ENCODE measurements around the gene COL28A1.
"Not testable (repeated sequence)": the region's sequence is repeated elsewhere in the genome, so short reads cannot be mapped to it uniquely, and the experiment has no call there.

The COL28A1 gene

DNA sequence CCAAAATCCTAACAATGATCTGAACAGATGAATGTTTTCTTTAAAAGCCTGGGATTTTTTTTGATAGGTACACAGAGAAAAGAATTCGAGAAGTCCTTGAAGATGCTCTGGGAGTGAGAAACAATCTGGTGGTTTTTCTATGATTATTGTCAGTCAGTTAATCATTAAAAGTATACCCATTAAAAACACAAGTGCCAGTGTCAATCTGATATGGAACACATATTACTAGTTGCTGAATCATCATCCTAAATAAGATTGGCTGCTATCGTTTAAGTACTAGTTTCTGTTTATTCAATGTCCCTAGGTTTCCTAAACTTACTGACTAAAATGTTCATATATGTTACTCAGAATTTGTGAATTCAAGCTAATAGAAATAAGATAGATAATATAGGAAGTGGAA lies 16.1 kb downstream of the COL28A1 start:
- no peak for DNase-seq (ENCODE audit: low read depth in 2 of 3, low spot score in 1 of 3)

DNA sequence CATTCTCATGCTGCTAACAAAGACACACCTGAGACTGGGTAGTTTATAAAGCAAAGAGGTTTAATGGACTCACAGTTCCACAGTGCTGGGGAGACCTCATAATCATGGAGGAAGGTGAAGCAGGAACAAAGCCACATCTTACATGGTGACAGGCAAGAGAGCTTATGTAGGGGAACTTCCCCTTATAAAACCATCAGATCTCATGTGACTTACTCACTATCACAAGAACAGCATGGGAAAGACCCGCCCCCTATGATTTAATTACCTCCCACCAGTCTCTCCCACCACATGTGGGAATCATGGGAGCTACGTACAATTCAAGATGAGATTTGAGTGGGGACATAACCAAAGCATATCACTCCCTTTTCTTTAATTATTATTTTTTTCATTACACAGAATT lies 16.6 kb downstream of the COL28A1 start:
- no peak for DNase-seq (ENCODE audit: low read depth in 2 of 3, low spot score in 1 of 3)

DNA sequence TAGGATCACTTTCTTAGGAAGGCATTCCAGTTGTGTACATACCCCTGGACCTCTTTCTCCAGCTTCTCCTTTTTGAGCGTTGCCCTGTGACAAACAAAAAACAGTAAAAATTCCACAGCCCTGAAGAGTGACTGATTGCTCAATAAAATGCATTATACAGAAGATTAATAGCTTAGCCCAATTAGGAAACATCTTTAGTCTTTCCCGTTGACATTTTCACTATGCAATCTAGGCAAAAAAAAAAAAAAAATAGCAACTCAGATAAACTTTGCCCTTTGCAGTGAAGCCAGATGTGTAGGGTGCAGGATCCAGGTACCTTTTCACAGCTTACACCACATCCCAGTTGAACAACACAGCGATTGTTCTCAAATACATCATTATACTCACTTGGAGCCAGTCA lies 17.9 kb downstream of the COL28A1 start:
- no peak for DNase-seq (ENCODE audit: low read depth in 2 of 3, low spot score in 1 of 3)

DNA sequence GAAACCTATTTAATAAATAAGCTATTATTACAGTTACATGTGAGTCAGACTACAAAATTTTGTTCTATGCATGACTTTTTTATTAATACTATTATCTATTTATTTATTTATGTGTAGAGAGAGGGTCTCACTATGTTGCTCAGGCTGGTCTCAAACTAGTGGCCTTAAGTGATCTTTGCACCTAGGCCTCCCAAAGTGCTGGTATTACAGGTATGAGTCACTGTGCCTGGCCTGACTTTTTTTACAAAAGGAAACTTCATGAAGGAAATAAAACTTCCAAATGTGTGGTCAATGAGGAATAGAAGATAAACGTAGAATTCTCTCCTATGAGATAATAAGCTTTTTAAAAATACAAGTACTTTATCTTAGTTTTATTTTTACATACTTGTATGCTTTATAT lies 19.0 kb downstream of the COL28A1 start:
- DNase-seq (ENCODE audit: low read depth in 2 of 3, low spot score in 1 of 3), result no peak

DNA sequence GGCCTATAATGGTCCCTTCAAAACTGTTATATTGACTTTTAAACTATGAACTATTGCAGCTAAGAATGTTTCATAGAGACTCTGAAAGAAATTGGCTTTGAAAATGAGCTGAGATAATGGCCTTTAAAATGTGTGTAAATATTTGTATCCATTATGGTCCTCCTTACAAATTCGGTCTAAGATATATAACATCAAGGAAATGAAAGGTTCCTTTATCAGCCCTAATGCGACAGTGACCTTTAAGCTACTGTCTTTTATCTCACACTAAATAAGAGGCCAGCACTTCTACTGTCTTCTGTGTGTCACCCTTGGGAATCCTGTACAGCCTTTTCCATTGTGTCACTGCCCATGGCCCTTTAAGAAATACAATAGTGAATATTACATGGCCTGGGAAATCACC lies 19.5 kb downstream of the COL28A1 start:
- no peak for DNase-seq (ENCODE audit: low read depth in 2 of 3, low spot score in 1 of 3)

DNA sequence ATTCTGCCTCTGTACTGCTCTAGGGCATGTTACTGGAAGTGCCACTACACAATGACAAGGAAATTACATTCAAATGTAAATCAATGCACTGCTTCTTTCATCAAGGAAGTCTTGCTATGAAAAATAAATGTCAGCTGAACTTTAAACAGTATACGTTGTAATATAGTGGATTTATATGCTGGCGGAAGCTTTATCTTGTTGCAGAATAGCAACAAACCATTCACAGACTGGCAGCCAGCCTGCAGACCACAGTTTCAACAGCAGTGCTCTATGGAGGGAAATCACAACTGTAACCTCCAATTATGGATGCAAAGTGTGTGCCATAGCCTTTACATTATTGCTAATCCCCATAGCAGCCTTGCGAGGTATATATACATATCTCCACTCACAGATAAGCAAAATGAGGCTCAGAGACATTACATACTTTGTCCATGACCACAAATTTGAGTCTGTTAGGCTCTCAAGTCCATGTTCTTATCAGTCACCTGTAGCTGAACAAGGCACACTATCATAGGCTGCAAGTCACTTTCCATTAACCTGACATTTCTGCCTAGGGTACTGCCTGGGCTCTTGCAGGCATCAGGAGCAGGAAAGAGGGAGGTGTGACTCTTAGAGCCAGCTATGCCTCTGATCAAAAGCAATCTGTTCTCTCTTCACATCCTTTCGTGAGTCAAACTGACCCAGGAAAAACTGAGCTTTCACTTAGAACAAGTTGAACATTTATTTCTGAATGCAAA lies 22.6 kb downstream of the COL28A1 start:
- DNase-seq (ENCODE audit: low read depth in 2 of 3, low spot score in 1 of 3), result no peak

DNA sequence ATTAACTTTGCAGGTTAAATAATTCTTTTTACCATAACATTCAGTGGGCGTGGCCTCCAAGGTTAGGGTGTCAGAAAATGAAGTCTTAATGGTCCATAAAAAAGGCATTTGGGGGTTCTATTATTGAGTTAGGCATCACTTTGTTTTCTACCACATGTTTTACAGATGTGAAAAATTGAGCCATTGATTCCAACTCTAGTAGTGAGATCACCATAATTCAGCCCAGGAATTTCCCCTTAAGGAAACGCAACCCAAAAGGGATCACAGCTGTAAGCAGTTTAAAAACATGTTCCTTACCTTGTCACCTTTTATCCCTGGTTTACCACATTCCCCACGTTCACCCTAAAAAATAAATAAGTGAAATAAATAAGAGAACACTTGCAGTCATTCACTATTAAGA lies 24.9 kb downstream of the COL28A1 start:
- DNase-seq (ENCODE audit: low read depth in 2 of 3, low spot score in 1 of 3), result no peak

DNA sequence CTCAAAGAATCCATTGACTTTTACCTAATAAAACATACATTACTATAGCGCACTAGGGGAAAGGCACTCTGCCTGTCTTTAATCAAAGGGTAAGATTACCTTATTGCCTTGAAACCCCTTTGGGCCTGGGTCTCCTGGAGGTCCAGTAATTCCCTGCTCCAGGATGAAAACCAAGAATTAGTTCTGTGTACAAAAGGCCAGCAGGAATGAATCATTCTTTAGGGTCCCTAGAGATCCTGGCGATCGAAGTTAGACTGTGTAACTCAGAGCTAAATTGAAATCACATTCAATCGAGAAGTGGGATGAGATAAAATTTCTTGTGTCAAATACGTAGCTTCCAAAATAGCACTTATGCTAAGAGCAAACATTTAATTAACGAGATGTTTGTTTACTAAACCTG lies 29.8 kb downstream of the COL28A1 start:
- DNase-seq (ENCODE audit: low read depth in 2 of 3, low spot score in 1 of 3), result no peak

DNA sequence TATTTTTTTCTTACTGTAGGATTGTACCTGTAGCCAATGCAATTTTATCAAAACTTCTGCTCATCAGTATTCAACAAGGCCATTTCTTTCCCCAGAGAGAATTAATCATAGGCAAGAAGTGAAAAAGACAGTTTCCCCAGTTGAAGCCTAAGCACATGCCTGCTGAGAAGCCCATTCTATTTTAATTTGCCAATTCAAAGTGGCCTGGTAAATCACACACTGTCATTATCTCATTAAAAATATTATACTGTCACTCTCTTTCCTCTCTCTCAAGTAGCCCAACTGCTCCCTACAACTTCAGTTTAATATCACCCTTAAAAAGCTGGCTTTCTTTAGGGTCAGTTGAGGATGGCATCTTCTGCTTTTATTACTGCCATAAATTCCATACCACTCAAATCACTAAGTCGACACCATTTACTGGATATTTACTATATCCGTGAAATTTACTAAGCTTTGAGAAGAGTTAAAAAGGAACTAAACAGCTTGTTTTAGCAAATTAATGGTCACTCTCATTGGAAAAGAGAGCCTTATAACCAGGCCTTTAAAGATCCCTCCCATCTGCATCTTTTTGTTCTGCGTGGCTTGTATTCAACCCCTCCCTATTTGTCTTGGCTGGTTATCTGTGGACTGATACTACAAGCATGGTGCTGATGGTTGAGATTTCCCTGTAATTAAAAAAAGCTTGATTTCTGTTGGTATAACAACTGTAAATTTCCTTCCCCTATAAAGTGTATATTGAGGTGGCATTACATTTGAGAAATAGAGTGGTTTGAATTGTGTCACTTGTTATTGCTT lies 30.6 kb downstream of the COL28A1 start:
- DNase-seq (ENCODE audit: low read depth in 2 of 3, low spot score in 1 of 3), result no peak

DNA sequence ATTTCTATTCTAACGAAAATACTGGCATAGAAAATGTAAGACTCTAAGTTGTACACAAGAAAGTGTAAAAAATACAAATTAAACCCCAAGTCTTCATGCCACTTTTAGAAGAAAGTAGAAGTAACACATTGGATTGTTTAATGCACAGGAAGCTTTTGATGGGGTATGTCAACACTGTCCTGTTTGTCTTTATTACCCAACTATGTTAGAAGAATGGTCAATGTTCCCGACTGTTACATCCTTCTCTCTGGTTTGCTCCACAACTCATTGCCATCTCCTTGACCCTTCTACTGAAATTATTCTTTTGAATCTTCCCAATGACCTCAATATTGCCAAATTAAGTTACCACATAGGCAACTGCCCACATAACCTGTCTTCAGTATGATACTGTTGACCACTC lies 35.8 kb downstream of the COL28A1 start:
- no peak for DNase-seq (ENCODE audit: low read depth in 2 of 3, low spot score in 1 of 3)

DNA sequence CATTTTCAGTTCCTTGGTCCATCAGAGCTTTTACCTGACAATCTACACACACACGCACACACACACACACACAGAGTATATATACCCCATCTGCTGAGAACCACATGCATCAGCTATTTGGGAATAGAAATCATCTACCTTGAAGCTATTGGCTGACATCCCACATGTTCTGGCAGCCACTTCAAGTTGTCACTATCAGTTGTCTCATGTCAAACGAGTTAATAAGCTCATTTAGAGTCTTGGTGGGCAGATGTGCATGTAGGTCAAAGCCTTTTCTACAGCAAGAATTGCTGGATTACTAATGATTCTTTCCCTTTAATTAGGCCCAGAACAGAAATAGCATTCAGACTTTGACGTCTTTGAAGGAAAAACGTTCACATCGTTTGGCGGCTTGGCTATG lies 36.8 kb downstream of the COL28A1 start:
- DNase-seq (ENCODE audit: low read depth in 2 of 3, low spot score in 1 of 3), result no peak

DNA sequence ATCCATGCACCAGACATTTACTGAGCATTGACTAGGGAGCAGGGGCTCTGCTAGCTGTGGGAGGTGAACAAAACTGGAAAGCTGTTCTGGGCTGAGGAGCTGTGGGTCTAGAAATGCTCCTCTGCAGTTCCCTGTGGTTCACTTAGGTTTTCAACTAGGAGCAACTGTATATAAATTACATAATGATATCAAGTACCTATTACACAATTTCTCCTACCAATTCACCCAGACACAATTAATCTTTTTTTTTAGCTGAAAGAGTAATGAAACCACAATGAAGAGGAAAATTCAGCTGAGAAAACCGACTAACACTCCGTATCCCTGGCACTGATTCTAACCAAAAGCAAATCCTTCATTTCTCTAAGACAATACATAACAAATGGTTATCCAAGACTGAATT lies 39.4 kb downstream of the COL28A1 start:
- DNase-seq (ENCODE audit: low read depth in 2 of 3, low spot score in 1 of 3), result no peak

DNA sequence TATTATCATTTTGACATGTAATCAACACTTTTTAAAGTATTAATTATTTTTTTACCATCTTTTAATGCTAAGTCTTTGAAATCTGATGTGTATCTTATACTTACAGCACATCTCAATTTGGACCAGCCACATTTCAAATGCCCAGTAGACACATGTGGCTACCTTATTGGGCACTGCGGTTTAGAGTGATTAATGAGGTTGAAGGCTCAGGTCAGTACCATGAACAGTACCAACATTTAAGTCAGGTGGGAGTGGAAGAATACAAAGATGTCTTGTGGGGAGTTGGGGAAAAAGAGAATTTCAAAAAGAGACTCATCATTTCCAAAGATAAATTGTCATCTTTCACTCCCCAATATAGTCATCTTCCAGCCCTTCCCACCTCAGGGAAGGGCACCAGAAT lies 40.5 kb downstream of the COL28A1 start:
- DNase-seq (ENCODE audit: low read depth in 2 of 3, low spot score in 1 of 3), result no peak

DNA sequence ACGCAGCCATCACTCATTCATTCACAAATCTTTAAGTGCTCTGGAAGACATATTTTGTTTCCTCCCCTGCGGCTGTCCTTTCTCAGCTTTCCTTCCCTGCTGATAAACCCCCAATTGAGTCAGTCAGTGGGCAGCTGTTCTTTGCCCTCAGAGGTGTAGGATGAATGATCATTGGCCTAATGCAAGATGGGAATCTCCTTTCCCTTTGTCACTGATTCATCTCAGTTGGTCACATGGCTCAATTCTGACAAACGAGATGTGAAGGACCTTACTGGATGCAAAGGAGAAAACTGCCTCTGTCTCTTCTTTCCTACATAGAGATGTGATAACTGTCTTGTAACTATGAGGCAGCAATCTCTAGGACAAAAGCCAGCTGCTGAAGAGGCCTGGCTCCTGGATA lies 44.6 kb downstream of the COL28A1 start:
- DNase-seq (ENCODE audit: low read depth in 2 of 3, low spot score in 1 of 3), result no peak

DNA sequence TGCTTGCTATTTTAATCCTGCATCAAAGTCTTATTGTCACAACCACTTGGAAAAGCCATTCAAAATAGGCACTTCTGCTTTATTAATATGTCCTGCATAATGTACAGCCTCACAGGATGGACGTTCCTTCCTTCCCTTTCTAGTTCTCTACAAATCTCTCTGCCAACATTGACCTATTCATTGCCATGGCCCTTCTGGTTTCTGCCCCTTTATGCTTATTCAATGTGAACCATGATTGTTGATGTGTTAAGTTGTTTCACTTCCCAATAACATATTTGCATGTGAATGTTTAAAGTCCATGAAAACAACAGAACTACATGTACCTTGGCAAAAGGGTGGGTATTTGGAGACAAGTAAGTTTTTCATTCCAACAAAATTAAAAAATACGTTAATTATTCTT lies 45.7 kb downstream of the COL28A1 start:
- no peak for DNase-seq (ENCODE audit: low read depth in 2 of 3, low spot score in 1 of 3)

DNA sequence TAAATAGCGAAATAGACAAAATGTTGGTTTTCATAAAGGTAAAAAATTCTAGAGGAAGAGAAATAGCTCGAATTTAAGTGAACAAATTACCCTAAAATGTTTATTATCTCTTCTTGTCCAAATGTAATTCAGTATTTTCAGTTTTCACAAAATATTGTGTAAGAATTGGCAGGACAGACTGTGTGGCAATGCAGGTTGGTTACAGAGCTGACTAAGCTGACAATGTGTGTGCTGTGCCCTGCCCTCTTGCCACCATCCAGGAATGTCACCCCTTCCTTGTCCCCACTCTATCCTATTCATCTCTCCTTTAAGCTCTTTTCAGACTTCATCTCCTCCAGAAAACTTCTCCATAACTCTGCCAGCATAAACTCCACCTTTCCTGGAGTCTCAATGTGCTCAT lies 46.1 kb downstream of the COL28A1 start:
- no peak for DNase-seq (ENCODE audit: low read depth in 2 of 3, low spot score in 1 of 3)

DNA sequence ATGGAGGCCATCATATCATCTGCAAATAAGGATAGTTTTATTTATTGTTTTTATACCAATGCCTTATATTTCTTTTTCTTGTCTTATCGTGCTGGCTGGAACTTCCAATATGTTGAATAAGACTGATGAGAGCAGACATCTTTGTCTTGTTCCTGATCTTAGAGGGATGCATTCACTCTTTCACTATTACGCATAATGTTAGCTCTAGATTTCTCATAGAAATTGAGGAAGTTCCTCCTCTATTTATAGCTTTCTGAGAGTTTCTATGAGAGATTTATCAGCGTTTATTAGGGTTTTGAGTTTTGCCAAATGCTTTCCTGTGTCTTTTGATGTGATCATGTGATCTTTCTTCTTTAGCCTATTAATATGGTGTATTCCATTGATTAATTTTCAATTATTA lies 49.3 kb downstream of the COL28A1 start:
- no peak for DNase-seq (ENCODE audit: low read depth in 2 of 3, low spot score in 1 of 3)

DNA sequence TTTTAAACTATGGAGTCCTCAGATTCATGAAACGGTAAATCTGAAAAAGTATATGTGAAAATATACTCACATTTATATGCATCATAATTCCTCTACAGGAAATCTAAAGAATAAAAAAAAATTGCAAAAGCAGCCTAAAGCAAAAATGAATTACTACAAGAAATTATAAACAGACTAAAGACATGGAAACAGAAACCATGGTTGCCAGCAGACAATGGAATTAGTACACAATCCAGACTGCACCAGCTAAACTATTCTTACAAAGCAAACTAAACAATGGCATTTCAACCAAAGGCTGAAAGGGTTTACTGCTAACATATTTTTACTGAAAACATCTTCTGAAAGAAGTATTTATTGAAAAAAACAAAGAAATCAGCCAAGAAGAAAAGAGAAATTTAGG lies 51.6 kb downstream of the COL28A1 start:
- no peak for DNase-seq (ENCODE audit: low read depth in 2 of 3, low spot score in 1 of 3)

DNA sequence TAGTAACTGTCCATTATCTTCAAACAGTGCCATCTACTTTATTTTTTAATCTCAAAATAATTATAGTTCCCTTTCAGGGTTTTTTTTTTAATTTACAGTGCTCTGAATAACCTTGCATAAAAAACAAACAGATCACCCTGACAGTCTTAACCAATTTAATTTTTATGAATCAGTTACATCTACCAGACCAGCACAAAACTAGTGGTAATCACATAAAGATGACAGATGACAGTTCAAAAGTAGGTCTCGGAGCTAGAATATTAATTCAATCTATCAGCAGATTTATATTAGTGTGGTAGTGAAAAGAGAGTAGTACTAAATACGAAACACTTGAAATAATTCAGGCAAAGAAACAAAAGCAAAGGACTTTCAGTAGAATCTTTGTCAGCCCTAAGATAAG lies 53.9 kb downstream of the COL28A1 start:
- no peak for DNase-seq (ENCODE audit: low read depth in 2 of 3, low spot score in 1 of 3)

DNA sequence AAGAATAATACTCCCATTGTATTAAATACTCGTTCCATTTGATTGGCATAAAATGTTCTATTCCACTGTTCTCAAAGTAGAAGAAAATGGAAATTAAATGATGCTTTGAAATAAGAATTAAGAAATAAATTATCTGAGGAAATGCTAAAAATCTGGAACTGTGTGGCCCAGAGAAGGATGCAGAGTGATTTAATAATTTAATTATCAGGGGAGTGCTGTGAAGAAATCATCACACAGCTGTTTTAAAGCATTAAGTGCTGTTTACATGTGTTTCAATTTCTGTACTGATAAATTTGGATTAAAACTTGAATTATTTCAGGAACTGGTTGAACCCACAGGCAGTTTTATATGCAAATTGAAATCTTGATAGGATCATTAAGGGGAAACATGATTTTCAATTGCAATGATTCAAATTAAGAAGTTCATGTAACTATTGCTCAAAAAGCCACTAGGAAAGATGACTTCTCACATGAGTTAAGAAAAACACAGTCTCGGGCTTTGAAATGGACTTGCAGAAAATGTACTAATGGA lies 56.3 kb downstream of the COL28A1 start:
- DNase-seq (ENCODE audit: low read depth in 2 of 3, low spot score in 1 of 3), result no peak

DNA sequence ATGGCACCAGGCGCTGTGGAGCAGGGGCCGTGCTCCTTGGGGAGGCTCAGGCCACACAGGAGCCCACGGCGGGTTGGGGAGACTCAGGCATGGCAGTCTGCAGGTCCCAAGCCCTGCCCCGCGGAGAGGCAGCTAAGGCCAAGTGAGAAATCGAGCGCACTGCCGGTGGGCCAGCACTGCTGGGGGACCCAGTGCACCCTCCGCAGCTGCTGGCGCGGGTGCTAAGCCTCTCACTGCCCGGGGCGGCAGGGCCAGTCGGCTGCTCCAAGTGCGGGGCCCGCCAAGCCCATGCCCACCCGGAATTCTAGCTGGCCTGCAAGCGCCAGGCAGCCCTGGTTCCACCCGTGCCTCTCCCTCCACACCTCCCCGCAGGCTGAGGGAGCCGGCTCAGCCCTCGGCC lies 57.1 kb downstream of the COL28A1 start:
- DNase-seq (ENCODE audit: low read depth in 2 of 3, low spot score in 1 of 3), result no peak

DNA sequence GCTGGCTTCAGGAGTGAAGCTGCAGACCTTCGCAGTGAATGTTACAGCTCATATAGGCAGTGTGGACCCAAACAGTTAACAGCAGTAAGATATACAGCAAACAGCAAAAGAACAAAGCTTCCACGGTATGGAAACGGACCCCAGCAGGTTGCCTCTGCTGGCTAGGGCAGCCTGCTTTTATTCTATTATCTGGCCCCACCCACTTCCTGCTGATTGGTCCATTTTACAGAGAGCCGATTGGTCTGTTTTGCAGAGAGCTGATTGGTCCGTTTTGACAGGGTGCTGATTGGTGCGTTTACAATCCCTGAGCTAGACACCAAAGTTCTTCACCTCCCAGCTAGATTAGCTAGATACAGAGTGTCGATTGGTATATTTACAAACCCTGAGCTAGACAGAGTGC lies 58.0 kb downstream of the COL28A1 start:
- DNase-seq (ENCODE audit: low read depth in 2 of 3, low spot score in 1 of 3), result not testable (repeated sequence)

DNA sequence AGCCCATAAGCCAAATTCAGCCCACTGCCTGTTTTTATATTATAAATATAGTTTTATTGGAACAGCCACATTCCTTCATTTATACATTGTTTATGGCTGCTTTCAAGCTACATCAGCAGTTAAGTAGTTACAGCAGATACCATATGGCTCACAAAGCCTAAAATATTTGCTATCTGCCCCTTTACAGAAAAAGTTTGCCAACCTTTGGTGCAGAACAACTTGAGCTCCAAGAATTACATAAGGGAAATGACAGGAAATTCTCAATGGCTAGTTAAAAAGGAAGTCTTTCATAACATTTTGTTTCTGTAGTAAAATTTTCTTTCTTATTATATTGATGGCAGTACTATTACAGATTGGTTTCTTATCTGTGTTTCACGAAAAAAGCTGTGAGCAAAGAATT lies 59.3 kb downstream of the COL28A1 start:
- no peak for DNase-seq (ENCODE audit: low read depth in 2 of 3, low spot score in 1 of 3)

All from stimulated activated CD4-positive, alpha-beta T cell treated with anti-CD3 and anti-CD28 coated beads, Interleukin-12 subunit alpha, Interleukin-12 subunit beta, amount 100 ng/mL, for 48 hours (primary cell).